ENCODE data around the gene NUDT13. TPM values are rescaled to one million over a fixed set of nuclear protein-coding genes. Genes with fewer than 3 reads are reported as not detected.
"Not testable (repeated sequence)": the region's sequence is repeated elsewhere in the genome, so short reads cannot be mapped to it uniquely, and the experiment has no call there.

The NUDT13 gene
- polyA plus RNA-seq, 6 donors from 2014 or later, result 1.4 to 2.4 (median 1.8) TPM; not detected in 1

GRCh38 chr10:73092830-73093229, 17.4 kb upstream of the NUDT13 start:
- Mint-ChIP-seq H3K4me1 (peaks cover 25 to 33% (median 31%) of the 10 kb centered on the region in 3 donors), H3K4me3 (peak overlapping the region in 2 of 8 donors; percentile 37 to 75), H3K27me3 (no peaks in the 10 kb centered on the region), H3K36me3 (no peaks in the 10 kb centered on the region), H3K27ac (no peak overlapping the region), H3K9me3 (no peaks in the 10 kb centered on the region)
- ATAC-seq (ENCODE audit: low read depth in 2 of 2) (no peak), DNase-seq (no peak)

GRCh38 chr10:73093922-73094850, 16.1 kb upstream of the NUDT13 start:
- peaks cover 25 to 33% (median 31%) of the 10 kb centered on the region in 3 donors for H3K4me1 Mint-ChIP-seq
- H3K9me3 Mint-ChIP-seq, result no peaks in the 10 kb centered on the region
- DNase-seq (no peak), ATAC-seq (ENCODE audit: low read depth in 2 of 2) (no peak)
- H3K36me3 Mint-ChIP-seq, result no peaks in the 10 kb centered on the region
- H3K4me3 Mint-ChIP-seq, result peak overlapping the region in 5 of 8 donors; percentile 9 to 92 (median 53)
- no peaks in the 10 kb centered on the region for H3K27me3 Mint-ChIP-seq
- H3K27ac Mint-ChIP-seq, result peak overlapping the region in 1 of 6 donors; percentile 12

- Mint-ChIP-seq H3K36me3 (no peaks in the 10 kb centered on the region), H3K4me3 (peak overlapping the region; percentile 89 to 99 (median 97)), H3K27ac (peak overlapping the region; percentile 98 to 99 (median 98)), H3K4me1 (peaks cover 25 to 33% (median 31%) of the 10 kb centered on the region in 3 donors), H3K9me3 (no peaks in the 10 kb centered on the region), H3K27me3 (no peaks in the 10 kb centered on the region)
- ATAC-seq (ENCODE audit: low read depth in 2 of 2) (no peak), DNase-seq (no peak)
Observed at GRCh38 chr10:73094986-73095480, 15.2 kb upstream of the NUDT13 start.

GRCh38 chr10:73095481-73096021, 14.7 kb upstream of the NUDT13 start:
- DNase-seq, result peak; percentile 43
- Mint-ChIP-seq H3K4me3 (peak overlapping the region; percentile 89 to 99 (median 97)), H3K4me1 (peaks cover 25 to 33% (median 31%) of the 10 kb centered on the region in 3 donors), H3K36me3 (no peaks in the 10 kb centered on the region), H3K27me3 (no peaks in the 10 kb centered on the region), H3K9me3 (no peaks in the 10 kb centered on the region), H3K27ac (peak overlapping the region; percentile 98 to 99 (median 98))
- ATAC-seq (ENCODE audit: low read depth in 2 of 2), result no peak

GRCh38 chr10:73096041-73096448, 14.2 kb upstream of the NUDT13 start:
- Mint-ChIP-seq H3K27me3 (no peaks in the 10 kb centered on the region), H3K9me3 (no peaks in the 10 kb centered on the region), H3K4me3 (peak overlapping the region; percentile 89 to 99 (median 97)), H3K36me3 (no peaks in the 10 kb centered on the region), H3K4me1 (peaks cover 25 to 33% (median 31%) of the 10 kb centered on the region in 3 donors), H3K27ac (peak overlapping the region; percentile 98 to 99 (median 98))
- DNase-seq (peak; percentile 69), ATAC-seq (ENCODE audit: low read depth in 2 of 2) (peak; percentile 47 to 53)

GRCh38 chr10:73096449-73097304, 13.6 kb upstream of the NUDT13 start, which contains the start of gene P4HA1:
TSS of gene P4HA1 (minus strand) at chr10:73096866. CDS start at chr10:73074883, 21,983 bp downstream.
- peak; percentile 98 for DNase-seq
- Mint-ChIP-seq H3K4me3 (peak within 1 kb of the TSS; percentile 89 to 99 (median 97)), H3K36me3 (no peaks in the 10 kb centered on the region), H3K9me3 (no peaks in the 10 kb centered on the region), H3K27me3 (no peaks in the 10 kb centered on the region), H3K27ac (peak within 1 kb of the TSS; percentile 98 to 99 (median 98)), H3K4me1 (peaks cover 25 to 33% (median 29%) of the 10 kb centered on the region in 3 donors)
- ATAC-seq (ENCODE audit: low read depth in 2 of 2), result peak; percentile 85 to 86

GRCh38 chr10:73097305-73097670, 13.0 kb upstream of the NUDT13 start:
- Mint-ChIP-seq H3K9me3 (no peaks in the 10 kb centered on the region), H3K27me3 (no peaks in the 10 kb centered on the region), H3K4me1 (peaks cover 22 to 33% (median 25%) of the 10 kb centered on the region in 3 donors), H3K27ac (peak overlapping the region; percentile 98 to 99 (median 98)), H3K36me3 (peaks cover 0 to 5% of the 10 kb centered on the region in 2 donors), H3K4me3 (peak overlapping the region; percentile 89 to 99 (median 97))
- DNase-seq, result no peak
- no peak for ATAC-seq (ENCODE audit: low read depth in 2 of 2)

- ATAC-seq (ENCODE audit: low read depth in 2 of 2) (no peak), DNase-seq (no peak)
- Mint-ChIP-seq H3K4me3 (no peak overlapping the region), H3K4me1 (peaks cover 20 to 22% (median 21%) of the 10 kb centered on the region in 3 donors), H3K27ac (no peak overlapping the region), H3K9me3 (no peaks in the 10 kb centered on the region), H3K27me3 (no peaks in the 10 kb centered on the region), H3K36me3 (peaks cover 0 to 5% of the 10 kb centered on the region in 2 donors)
Observed at GRCh38 chr10:73099141-73099540, 11.1 kb upstream of the NUDT13 start.

GRCh38 chr10:73106301-73106700, 4.0 kb upstream of the NUDT13 start:
- H3K9me3 Mint-ChIP-seq, result peaks cover 0 to 12% (median 2%) of the 10 kb centered on the region in 7 donors
- ATAC-seq (ENCODE audit: low read depth in 2 of 2) (no peak), DNase-seq (no peak)
- no peaks in the 10 kb centered on the region for H3K27me3 Mint-ChIP-seq
- peaks cover 14 to 17% (median 16%) of the 10 kb centered on the region in 3 donors for H3K4me1 Mint-ChIP-seq
- peaks cover 8 to 14% of the 10 kb centered on the region in 2 donors for H3K36me3 Mint-ChIP-seq
- H3K27ac Mint-ChIP-seq, result no peak overlapping the region
- no peak overlapping the region for H3K4me3 Mint-ChIP-seq

DNA sequence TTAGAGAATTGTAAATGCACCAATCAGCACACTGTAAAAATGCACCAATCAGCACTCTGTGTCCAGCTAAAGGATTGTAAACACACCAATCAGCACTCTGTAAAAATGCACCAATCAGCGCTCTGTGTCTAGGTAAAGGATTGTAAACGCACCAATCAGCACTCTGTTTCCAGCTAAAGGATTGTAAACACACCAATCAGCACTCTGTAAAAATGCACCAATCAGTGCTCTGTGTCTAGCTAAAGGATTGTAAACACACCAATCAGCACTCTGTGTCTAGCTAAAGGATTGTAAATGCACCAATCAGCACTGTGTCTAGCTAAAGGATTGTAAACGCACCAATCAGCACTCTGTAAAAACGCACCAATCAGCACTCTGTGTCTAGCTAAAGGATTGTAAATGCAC, 1.0 kb upstream of the NUDT13 start:
- H3K4me3 Mint-ChIP-seq, result peak overlapping the region in 1 of 8 donors; percentile 72
- H3K27ac Mint-ChIP-seq; ATAC-seq (ENCODE audit: low read depth in 2 of 2); H3K36me3 Mint-ChIP-seq; H3K27me3 Mint-ChIP-seq; DNase-seq: not testable (repeated sequence)
- H3K4me1 Mint-ChIP-seq, result peaks cover 14 to 19% (median 18%) of the 10 kb centered on the region in 3 donors
- peaks cover 0 to 12% (median 2%) of the 10 kb centered on the region in 7 donors for H3K9me3 Mint-ChIP-seq

DNA sequence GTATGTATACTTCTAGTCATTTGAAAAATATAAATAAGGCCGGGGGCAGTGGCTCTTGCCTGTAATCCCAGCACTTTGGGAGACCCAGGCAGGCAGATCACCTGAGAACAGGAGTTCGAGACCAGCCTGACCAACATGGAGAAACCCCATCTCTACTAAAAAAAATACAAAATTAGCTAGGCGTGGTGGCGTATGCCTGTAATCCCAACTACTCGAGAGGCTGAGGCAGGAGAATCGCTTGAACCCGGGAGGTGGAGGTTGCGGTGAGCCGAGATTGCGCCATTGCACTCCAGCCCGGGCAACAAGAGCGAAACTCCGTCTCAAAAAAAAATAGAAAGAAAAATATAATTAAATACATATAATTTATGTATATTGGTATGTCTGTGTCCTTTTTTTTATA, 1.8 kb downstream of the NUDT13 start:
- Mint-ChIP-seq H3K9me3 (peaks cover 0 to 12% (median 2%) of the 10 kb centered on the region in 7 donors), H3K27ac (peak overlapping the region in 1 of 6 donors; percentile 4), H3K4me1 (peaks cover 14 to 19% (median 18%) of the 10 kb centered on the region in 3 donors)
- DNase-seq; H3K36me3 Mint-ChIP-seq; ATAC-seq (ENCODE audit: low read depth in 2 of 2); H3K4me3 Mint-ChIP-seq; H3K27me3 Mint-ChIP-seq: not testable (repeated sequence)

GRCh38 chr10:73113551-73113950, 3.3 kb downstream of the NUDT13 start:
- Mint-ChIP-seq H3K4me1 (peaks cover 12 to 20% (median 19%) of the 10 kb centered on the region in 3 donors), H3K27ac (peak overlapping the region in 2 of 6 donors; percentile 11 to 45)

More at GRCh38 chr10:73113551-73113950, 3.3 kb downstream of the NUDT13 start:
- Mint-ChIP-seq H3K4me3 (no peak overlapping the region), H3K27me3 (no peaks in the 10 kb centered on the region), H3K36me3 (peaks cover 0 to 1% of the 10 kb centered on the region in 2 donors), H3K9me3 (peaks cover 0 to 12% (median 2%) of the 10 kb centered on the region in 7 donors)
- ATAC-seq (ENCODE audit: low read depth in 2 of 2), result no peak
- DNase-seq, result no peak
